ENCODE measurements around the gene TXK.

TXK gene

GRCh38 chr4:48156423-48156822 lies 22.4 kb upstream of the TXK start:
- no peak overlapping the region for H3K4me3 ChIP-seq (ENCODE audit: low read depth, low read length)
- TF ChIP-seq CTCF (IDR thresholded peaks at IDR 0.05; ENCODE audit: control insufficient read depth, extremely low read depth, insufficient read depth): no peak
- DNase-seq (ENCODE audit: low read depth): no peak

- H3K4me3 ChIP-seq (ENCODE audit: low read depth, low read length): no peak overlapping the region
- DNase-seq (ENCODE audit: low read depth): no peak
- TF ChIP-seq CTCF (IDR thresholded peaks at IDR 0.05; ENCODE audit: control insufficient read depth, extremely low read depth, insufficient read depth): no peak
Measured at GRCh38 chr4:48153791-48154550, 19.9 kb upstream of the TXK start.

- no peak for DNase-seq (ENCODE audit: low read depth)
- no peak overlapping the region for H3K4me3 ChIP-seq (ENCODE audit: low read depth, low read length)
- TF ChIP-seq CTCF (IDR thresholded peaks at IDR 0.05; ENCODE audit: control insufficient read depth, extremely low read depth, insufficient read depth): no peak
Measured at GRCh38 chr4:48152259-48152658, 18.2 kb upstream of the TXK start.

- DNase-seq (ENCODE audit: low read depth): no peak
- no peak for TF ChIP-seq CTCF (IDR thresholded peaks at IDR 0.05; ENCODE audit: control insufficient read depth, extremely low read depth, insufficient read depth)
- no peak overlapping the region for H3K4me3 ChIP-seq (ENCODE audit: low read depth, low read length)
Measured at GRCh38 chr4:48149827-48150370, 15.8 kb upstream of the TXK start.

- no peak for DNase-seq (ENCODE audit: low read depth)
- TF ChIP-seq CTCF (IDR thresholded peaks at IDR 0.05; ENCODE audit: control insufficient read depth, extremely low read depth, insufficient read depth): no peak
- no peak overlapping the region for H3K4me3 ChIP-seq (ENCODE audit: low read depth, low read length)
Measured at GRCh38 chr4:48147621-48148020, 13.6 kb upstream of the TXK start.

- H3K4me3 ChIP-seq (ENCODE audit: low read depth, low read length): no peak overlapping the region
- DNase-seq (ENCODE audit: low read depth): no peak
- TF ChIP-seq CTCF (IDR thresholded peaks at IDR 0.05; ENCODE audit: control insufficient read depth, extremely low read depth, insufficient read depth): peak; percentile 56
Measured at GRCh38 chr4:48141048-48141447, 7.0 kb upstream of the TXK start.

- H3K4me3 ChIP-seq (ENCODE audit: low read depth, low read length): no peak overlapping the region
- no peak for TF ChIP-seq CTCF (IDR thresholded peaks at IDR 0.05; ENCODE audit: control insufficient read depth, extremely low read depth, insufficient read depth)
Measured at GRCh38 chr4:48139691-48140090, 5.6 kb upstream of the TXK start.

More at GRCh38 chr4:48139691-48140090, 5.6 kb upstream of the TXK start:
- DNase-seq (ENCODE audit: low read depth): no peak
